HEK293 (cell line): ENCODE results near the gene EDN1.

ENCODE experiments used
- CTCF ChIA-PET: fragments of 350-600 bp; formaldehyde crosslinking; extraction: SDS; loops from one replicate; lab custom pipeline; 2021; ENCODE audit warnings: antibody characterized with exemption; lab: Yijun Ruan, JAX
- POLR2A ChIA-PET: fragments of 300-600 bp; formaldehyde crosslinking; extraction: SDS; loops from one replicate; lab custom pipeline; 2020; ENCODE audit warnings: antibody characterized with exemption, inconsistent platforms; lab: Yijun Ruan, JAX
- H3K27ac ChIP-seq: fragments of 200-500 bp; sonication (Bioruptor generic); 2 replicates; pipeline ENCODE4 v1.5.1; 2014; ENCODE audit warnings: low read depth, low read length, control low read depth, inconsistent platforms; ENCODE audit errors: extremely low read depth
- H3K36me3 ChIP-seq, 2 experiments: fragments of 200-500 bp in 1 of 2; sonication (Bioruptor generic) in 1 of 2; 1 replicate in 1 of 2; 2 replicates in 1 of 2; pipeline ENCODE4 v1.5.1; 2014 to 2017; ENCODE audit warnings: inconsistent platforms in 2 of 2, low read length in 2 of 2; ENCODE audit not compliant: control insufficient read depth in 2 of 2, insufficient read depth in 1 of 2
- H3K4me1 ChIP-seq: fragments of 200-500 bp; sonication (Bioruptor generic); 2 replicates; pipeline ENCODE4 v1.5.1; 2014; ENCODE audit warnings: mild to moderate bottlenecking, low read length, inconsistent platforms; ENCODE audit not compliant: control insufficient read depth, insufficient read depth
- H3K4me3 ChIP-seq: 2 replicates; pipeline ENCODE4 v1.5.1; 2011; ENCODE audit warnings: low read depth, mild to moderate bottlenecking, control low read depth, low read length, moderate library complexity
- H3K9me3 ChIP-seq: fragments of 200-500 bp; sonication (Bioruptor generic); 2 replicates; pipeline ENCODE4 v1.5.1; 2014; ENCODE audit warnings: low read depth, low read length, inconsistent platforms; ENCODE audit not compliant: control insufficient read depth, insufficient read depth
- KLF8 ChIP-seq: fragments of 450-650 bp; formaldehyde crosslinking; IDR thresholded peaks from 2 replicates; pipeline ENCODE4 v1.5.1; 2016; ENCODE audit warnings: missing biosample characterization, missing genetic modification characterization
- REPIN1 ChIP-seq: fragments of 450-650 bp; formaldehyde crosslinking; IDR thresholded peaks from 2 replicates; pipeline ENCODE4 v1.5.1; 2017; ENCODE audit warnings: missing biosample characterization, missing genetic modification characterization, low read depth
- SCRT2 ChIP-seq: fragments of 450-650 bp; formaldehyde crosslinking; IDR thresholded peaks from 2 replicates; pipeline ENCODE4 v1.5.1; 2016; ENCODE audit warnings: missing biosample characterization, missing genetic modification characterization
- SP2 ChIP-seq: fragments of 450-650 bp; formaldehyde crosslinking; IDR thresholded peaks from 2 replicates; pipeline ENCODE4 v1.5.1; 2016; ENCODE audit warnings: missing biosample characterization, missing genetic modification characterization
- WT1 ChIP-seq: fragments of 450-650 bp; formaldehyde crosslinking; IDR thresholded peaks from 2 replicates; pipeline ENCODE4 v1.5.1; 2016; ENCODE audit warnings: missing biosample characterization, missing genetic modification characterization
- YY1 ChIP-seq: fragments of 450-650 bp; formaldehyde crosslinking; IDR thresholded peaks from 2 replicates; pipeline ENCODE4 v1.5.1; 2018; ENCODE audit warnings: missing biosample characterization, missing genetic modification characterization
- ZBTB17 ChIP-seq: fragments of 450-650 bp; formaldehyde crosslinking; IDR thresholded peaks from 2 replicates; pipeline ENCODE4 v1.5.1; 2016; ENCODE audit warnings: missing biosample characterization, missing genetic modification characterization
- ZNF174 ChIP-seq: fragments of 450-650 bp; formaldehyde crosslinking; IDR thresholded peaks from 2 replicates; pipeline ENCODE4 v1.5.0; 2017; ENCODE audit warnings: missing biosample characterization, mild to moderate bottlenecking, missing genetic modification characterization
- ZNF248 ChIP-seq: fragments of 450-650 bp; formaldehyde crosslinking; IDR thresholded peaks from 2 replicates; pipeline ENCODE4 v1.5.1; 2017; ENCODE audit warnings: missing biosample characterization, missing genetic modification characterization
- ZNF324 ChIP-seq: fragments of 450-650 bp; formaldehyde crosslinking; IDR thresholded peaks from 2 replicates; pipeline ENCODE4 v1.5.1; 2016; ENCODE audit warnings: missing biosample characterization, missing genetic modification characterization
- ZNF335 ChIP-seq: fragments of 450-650 bp; formaldehyde crosslinking; conservative IDR thresholded peaks from 2 replicates; pipeline ENCODE4 v1.5.1; 2016; ENCODE audit warnings: missing biosample characterization, missing genetic modification characterization
- ZNF548 ChIP-seq: fragments of 450-650 bp; formaldehyde crosslinking; IDR thresholded peaks from 2 replicates; pipeline ENCODE4 v1.5.1; 2016; ENCODE audit warnings: missing biosample characterization, missing genetic modification characterization
- ZNF610 ChIP-seq: fragments of 450-650 bp; formaldehyde crosslinking; IDR thresholded peaks from 2 replicates; pipeline ENCODE4 v1.5.1; 2016; ENCODE audit warnings: missing biosample characterization, missing genetic modification characterization, borderline replicate concordance
- ZNF654 ChIP-seq: fragments of 450-650 bp; formaldehyde crosslinking; IDR thresholded peaks from 2 replicates; pipeline ENCODE4 v1.5.1; 2016; ENCODE audit warnings: low read depth, missing biosample characterization, missing genetic modification characterization
- ZNF670 ChIP-seq: fragments of 450-650 bp; formaldehyde crosslinking; IDR thresholded peaks from 2 replicates; pipeline ENCODE4 v1.5.1; 2016; ENCODE audit warnings: missing biosample characterization, missing genetic modification characterization, low read depth
- ZSCAN16 ChIP-seq: fragments of 450-650 bp; formaldehyde crosslinking; IDR thresholded peaks from 2 replicates; pipeline ENCODE4 v1.5.1; 2016; ENCODE audit warnings: missing biosample characterization, missing genetic modification characterization
- TF ChIP-seq, protein P1 (sequence below): fragments of 450-650 bp; formaldehyde crosslinking; IDR thresholded peaks from 2 replicates; pipeline ENCODE4 v1.5.1; 2016; ENCODE audit warnings: missing biosample characterization, missing genetic modification characterization
- TF ChIP-seq, protein P2 (sequence below): fragments of 450-650 bp; formaldehyde crosslinking; IDR thresholded peaks from 2 replicates; pipeline ENCODE4 v1.5.1; 2016; ENCODE audit warnings: missing biosample characterization, missing genetic modification characterization, low read depth
- TF ChIP-seq, protein P3 (sequence below): fragments of 450-650 bp; formaldehyde crosslinking; IDR thresholded peaks from 2 replicates; pipeline ENCODE4 v1.5.1; 2016; ENCODE audit warnings: missing biosample characterization, missing genetic modification characterization, borderline replicate concordance
- TF ChIP-seq, protein P4 (sequence below): fragments of 450-650 bp; formaldehyde crosslinking; IDR thresholded peaks from 2 replicates; pipeline ENCODE4 v1.5.1; 2016; ENCODE audit warnings: missing biosample characterization, missing genetic modification characterization
- TF ChIP-seq, protein P5 (sequence below): fragments of 450-650 bp; formaldehyde crosslinking; IDR thresholded peaks from 2 replicates; pipeline ENCODE4 v1.5.1; 2016; ENCODE audit warnings: missing biosample characterization, missing genetic modification characterization
- TF ChIP-seq, protein P6 (sequence below): fragments of 450-650 bp; formaldehyde crosslinking; IDR thresholded peaks from 2 replicates; pipeline ENCODE4 v1.5.1; 2016; ENCODE audit warnings: missing biosample characterization, missing genetic modification characterization

EDN1 gene

DNA sequence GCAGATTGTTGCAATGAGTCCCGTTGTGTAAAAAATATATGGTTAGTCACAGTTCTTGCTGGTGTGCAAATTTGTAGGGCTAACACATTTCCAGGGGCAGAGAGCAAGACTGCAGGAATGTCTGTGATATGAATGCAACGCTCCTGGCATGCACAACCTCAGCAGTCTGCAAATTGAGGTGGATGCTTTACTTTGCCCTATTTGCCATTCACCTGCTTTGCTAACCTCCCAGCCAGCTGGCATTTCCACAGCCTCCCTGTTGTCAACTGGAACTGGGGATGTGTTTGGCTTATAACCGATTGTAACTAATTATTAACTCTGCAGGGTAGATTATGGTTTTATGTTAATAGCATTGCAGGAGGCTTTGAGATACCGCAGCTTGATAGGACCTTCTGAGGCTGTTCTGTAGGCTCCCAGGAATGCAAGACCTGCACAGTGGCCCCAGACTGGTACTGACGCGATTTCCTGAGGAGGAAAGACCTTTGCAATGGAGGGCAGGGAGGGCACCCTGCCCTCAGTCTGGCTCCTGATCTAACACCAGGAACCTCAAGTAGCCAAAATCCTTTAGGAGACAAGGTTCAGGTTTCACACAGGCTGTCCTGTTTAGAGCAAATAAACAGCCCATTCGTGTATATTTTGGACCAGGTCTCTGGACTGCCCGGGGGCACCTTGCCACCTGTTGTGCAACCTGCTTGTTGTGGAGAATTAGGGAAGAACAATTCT is 53.4 kb downstream of the EDN1 start:
- Histone ChIP-seq H3K9me3 (no peaks in the 10 kb centered on the region), H3K4me3 (no peak overlapping the region), H3K4me1 (no peaks in the 10 kb centered on the region), H3K36me3 (no peaks in the 10 kb centered on the region), H3K27ac (no peak overlapping the region)
- POLR2A ChIA-PET = no interaction called here
- CTCF ChIA-PET = interaction anchor here (0.6 to 2.4 kb wide), 4 partner anchors 51 to 543 kb away, joined by 3 to 8 read pairs (median 5); no protein-coding TSS in a partner anchor
- TF ChIP-seq ZNF654 (tag by site-specific recombination) (no peak), SCRT2 (tag by site-specific recombination) (0 out of 2 replicates have a peak, but pooled peaks have one; percentile 19)

DNA sequence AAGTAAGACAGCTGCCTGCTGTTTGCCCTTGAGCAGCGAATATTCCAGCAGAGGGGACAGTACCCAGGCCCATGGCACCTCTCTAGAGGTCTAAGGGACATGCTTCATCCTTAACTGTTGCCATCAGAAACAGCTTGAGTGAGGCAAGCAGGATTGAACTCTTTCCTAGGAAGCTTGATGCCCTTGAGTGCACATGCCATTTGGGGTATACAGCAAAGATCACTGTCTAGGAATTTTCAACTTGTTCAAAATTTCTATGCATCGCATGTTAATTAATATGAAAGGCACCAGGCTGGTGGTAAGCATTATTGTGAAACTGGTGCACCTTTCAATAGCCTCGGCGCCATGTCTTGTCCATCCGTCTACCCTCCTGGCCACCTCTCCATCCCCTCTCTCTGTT is 54.1 kb downstream of the EDN1 start:
- Histone ChIP-seq H3K9me3 (no peaks in the 10 kb centered on the region), H3K4me1 (no peaks in the 10 kb centered on the region; the same call in 1 of the 2 replicates), H3K4me3 (no peak overlapping the region), H3K36me3 (no peaks in the 10 kb centered on the region), H3K27ac (no peak overlapping the region)
- ChIA-PET POLR2A (no interaction called here), CTCF (interaction anchor here (0.6 to 2.4 kb wide), 4 partner anchors 63 to 543 kb away, joined by 3 to 8 read pairs (median 3); no protein-coding TSS in a partner anchor)
- TF ChIP-seq ZNF248 = no peak
- no peak for TF ChIP-seq ZNF670 (tag by site-specific recombination)
- TF ChIP-seq ZNF335 (tag by site-specific recombination) = no peak
- no peak for TF ChIP-seq ZNF324
- no peak for TF ChIP-seq REPIN1 (tag by site-specific recombination)
- TF ChIP-seq, protein P1, sequence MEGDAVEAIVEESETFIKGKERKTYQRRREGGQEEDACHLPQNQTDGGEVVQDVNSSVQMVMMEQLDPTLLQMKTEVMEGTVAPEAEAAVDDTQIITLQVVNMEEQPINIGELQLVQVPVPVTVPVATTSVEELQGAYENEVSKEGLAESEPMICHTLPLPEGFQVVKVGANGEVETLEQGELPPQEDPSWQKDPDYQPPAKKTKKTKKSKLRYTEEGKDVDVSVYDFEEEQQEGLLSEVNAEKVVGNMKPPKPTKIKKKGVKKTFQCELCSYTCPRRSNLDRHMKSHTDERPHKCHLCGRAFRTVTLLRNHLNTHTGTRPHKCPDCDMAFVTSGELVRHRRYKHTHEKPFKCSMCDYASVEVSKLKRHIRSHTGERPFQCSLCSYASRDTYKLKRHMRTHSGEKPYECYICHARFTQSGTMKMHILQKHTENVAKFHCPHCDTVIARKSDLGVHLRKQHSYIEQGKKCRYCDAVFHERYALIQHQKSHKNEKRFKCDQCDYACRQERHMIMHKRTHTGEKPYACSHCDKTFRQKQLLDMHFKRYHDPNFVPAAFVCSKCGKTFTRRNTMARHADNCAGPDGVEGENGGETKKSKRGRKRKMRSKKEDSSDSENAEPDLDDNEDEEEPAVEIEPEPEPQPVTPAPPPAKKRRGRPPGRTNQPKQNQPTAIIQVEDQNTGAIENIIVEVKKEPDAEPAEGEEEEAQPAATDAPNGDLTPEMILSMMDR (tag by site-specific recombination) = no peak
- no peak for TF ChIP-seq YY1 (tag by site-specific recombination)
- TF ChIP-seq, protein P2, sequence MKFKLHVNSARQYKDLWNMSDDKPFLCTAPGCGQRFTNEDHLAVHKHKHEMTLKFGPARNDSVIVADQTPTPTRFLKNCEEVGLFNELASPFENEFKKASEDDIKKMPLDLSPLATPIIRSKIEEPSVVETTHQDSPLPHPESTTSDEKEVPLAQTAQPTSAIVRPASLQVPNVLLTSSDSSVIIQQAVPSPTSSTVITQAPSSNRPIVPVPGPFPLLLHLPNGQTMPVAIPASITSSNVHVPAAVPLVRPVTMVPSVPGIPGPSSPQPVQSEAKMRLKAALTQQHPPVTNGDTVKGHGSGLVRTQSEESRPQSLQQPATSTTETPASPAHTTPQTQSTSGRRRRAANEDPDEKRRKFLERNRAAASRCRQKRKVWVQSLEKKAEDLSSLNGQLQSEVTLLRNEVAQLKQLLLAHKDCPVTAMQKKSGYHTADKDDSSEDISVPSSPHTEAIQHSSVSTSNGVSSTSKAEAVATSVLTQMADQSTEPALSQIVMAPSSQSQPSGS = no peak
- no peak for TF ChIP-seq ZNF548 (tag by site-specific recombination)
- no peak for TF ChIP-seq ZNF610 (tag by site-specific recombination)
- no peak for TF ChIP-seq KLF8 (tag by site-specific recombination)
- TF ChIP-seq, protein P3, sequence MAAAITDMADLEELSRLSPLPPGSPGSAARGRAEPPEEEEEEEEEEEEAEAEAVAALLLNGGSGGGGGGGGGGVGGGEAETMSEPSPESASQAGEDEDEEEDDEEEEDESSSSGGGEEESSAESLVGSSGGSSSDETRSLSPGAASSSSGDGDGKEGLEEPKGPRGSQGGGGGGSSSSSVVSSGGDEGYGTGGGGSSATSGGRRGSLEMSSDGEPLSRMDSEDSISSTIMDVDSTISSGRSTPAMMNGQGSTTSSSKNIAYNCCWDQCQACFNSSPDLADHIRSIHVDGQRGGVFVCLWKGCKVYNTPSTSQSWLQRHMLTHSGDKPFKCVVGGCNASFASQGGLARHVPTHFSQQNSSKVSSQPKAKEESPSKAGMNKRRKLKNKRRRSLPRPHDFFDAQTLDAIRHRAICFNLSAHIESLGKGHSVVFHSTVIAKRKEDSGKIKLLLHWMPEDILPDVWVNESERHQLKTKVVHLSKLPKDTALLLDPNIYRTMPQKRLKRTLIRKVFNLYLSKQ = no peak
- TF ChIP-seq, protein P4, sequence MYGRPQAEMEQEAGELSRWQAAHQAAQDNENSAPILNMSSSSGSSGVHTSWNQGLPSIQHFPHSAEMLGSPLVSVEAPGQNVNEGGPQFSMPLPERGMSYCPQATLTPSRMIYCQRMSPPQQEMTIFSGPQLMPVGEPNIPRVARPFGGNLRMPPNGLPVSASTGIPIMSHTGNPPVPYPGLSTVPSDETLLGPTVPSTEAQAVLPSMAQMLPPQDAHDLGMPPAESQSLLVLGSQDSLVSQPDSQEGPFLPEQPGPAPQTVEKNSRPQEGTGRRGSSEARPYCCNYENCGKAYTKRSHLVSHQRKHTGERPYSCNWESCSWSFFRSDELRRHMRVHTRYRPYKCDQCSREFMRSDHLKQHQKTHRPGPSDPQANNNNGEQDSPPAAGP (tag by site-specific recombination) = no peak
- no peak for TF ChIP-seq SP2 (tag by site-specific recombination)
- no peak for TF ChIP-seq ZBTB17
- no peak for TF ChIP-seq ZSCAN16 (tag by site-specific recombination)
- no peak for TF ChIP-seq WT1 (tag by site-specific recombination)
- TF ChIP-seq, protein P5, sequence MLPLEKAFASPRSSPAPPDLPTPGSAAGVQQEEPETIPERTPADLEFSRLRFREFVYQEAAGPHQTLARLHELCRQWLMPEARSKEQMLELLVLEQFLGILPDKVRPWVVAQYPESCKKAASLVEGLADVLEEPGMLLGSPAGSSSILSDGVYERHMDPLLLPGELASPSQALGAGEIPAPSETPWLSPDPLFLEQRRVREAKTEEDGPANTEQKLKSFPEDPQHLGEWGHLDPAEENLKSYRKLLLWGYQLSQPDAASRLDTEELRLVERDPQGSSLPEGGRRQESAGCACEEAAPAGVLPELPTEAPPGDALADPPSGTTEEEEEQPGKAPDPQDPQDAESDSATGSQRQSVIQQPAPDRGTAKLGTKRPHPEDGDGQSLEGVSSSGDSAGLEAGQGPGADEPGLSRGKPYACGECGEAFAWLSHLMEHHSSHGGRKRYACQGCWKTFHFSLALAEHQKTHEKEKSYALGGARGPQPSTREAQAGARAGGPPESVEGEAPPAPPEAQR (tag by site-specific recombination) = no peak
- TF ChIP-seq ZNF174 (tag by site-specific recombination) = no peak
- TF ChIP-seq, protein P6, sequence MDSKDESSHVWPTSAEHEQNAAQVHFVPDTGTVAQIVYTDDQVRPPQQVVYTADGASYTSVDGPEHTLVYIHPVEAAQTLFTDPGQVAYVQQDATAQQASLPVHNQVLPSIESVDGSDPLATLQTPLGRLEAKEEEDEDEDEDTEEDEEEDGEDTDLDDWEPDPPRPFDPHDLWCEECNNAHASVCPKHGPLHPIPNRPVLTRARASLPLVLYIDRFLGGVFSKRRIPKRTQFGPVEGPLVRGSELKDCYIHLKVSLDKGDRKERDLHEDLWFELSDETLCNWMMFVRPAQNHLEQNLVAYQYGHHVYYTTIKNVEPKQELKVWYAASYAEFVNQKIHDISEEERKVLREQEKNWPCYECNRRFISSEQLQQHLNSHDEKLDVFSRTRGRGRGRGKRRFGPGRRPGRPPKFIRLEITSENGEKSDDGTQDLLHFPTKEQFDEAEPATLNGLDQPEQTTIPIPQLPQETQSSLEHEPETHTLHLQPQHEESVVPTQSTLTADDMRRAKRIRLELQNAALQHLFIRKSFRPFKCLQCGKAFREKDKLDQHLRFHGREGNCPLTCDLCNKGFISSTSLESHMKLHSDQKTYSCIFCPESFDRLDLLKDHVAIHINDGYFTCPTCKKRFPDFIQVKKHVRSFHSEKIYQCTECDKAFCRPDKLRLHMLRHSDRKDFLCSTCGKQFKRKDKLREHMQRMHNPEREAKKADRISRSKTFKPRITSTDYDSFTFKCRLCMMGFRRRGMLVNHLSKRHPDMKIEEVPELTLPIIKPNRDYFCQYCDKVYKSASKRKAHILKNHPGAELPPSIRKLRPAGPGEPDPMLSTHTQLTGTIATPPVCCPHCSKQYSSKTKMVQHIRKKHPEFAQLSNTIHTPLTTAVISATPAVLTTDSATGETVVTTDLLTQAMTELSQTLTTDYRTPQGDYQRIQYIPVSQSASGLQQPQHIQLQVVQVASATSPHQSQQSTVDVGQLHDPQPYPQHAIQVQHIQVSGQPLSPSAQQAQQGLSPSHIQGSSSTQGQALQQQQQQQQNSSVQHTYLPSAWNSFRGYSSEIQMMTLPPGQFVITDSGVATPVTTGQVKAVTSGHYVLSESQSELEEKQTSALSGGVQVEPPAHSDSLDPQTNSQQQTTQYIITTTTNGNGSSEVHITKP (tag by site-specific recombination) = no peak
